Gastrocnemius medialis (tissue), 4 donors: Measurements from ENCODE around the gene OR2V2. TPM values are rescaled to one million over a fixed set of nuclear protein-coding genes. Genes with fewer than 3 reads are reported as not detected.
"Not testable (repeated sequence)": the region's sequence is repeated elsewhere in the genome, so short reads cannot be mapped to it uniquely, and the experiment has no call there.

Experiments
- ATAC-seq, 2 donors: fragments of 150-250 bp; one replicate each; pipeline ENCODE4 v1.9.1; 2016
- DNase-seq, 2 donors: peaks; one replicate each; pipeline ENCODE4 v3.0.0-alpha.2; 2019
- H3K27ac ChIP-seq, 4 donors: fragments of 200-600 bp; sonication (generic); 1 replicate in 1 of 4; 2 replicates in 3 of 4; pipeline ENCODE4 v1.5.1; 2016 to 2018; ENCODE audit warnings: mild to moderate bottlenecking in 2 of 4, moderate library complexity in 1 of 4
- H3K27me3 ChIP-seq, 3 donors: fragments of 200-600 bp; sonication (generic) in 2 of 3; 1 replicate in 1 of 3; 2 replicates in 2 of 3; pipeline versions ENCODE4 v1.5.1 to v1.6.0; 2016 to 2019; ENCODE audit warnings: mild to moderate bottlenecking in 1 of 3, moderate library complexity in 1 of 3
- H3K36me3 ChIP-seq, 2 donors: fragments of 200-600 bp; sonication (generic) in 1 of 2; one replicate each; pipeline ENCODE4 v1.5.1; 2017 to 2018
- H3K4me1 ChIP-seq, 2 donors: fragments of 200-600 bp; sonication (generic) in 1 of 2; one replicate each; pipeline ENCODE4 v1.5.1; 2016 to 2017; ENCODE audit warnings: mild to moderate bottlenecking in 2 of 2
- H3K4me3 ChIP-seq, 4 donors: fragments of 200-600 bp; sonication (generic) in 3 of 4; 1 replicate in 1 of 4; 2 replicates in 3 of 4; pipeline ENCODE4 v1.5.1; 2016 to 2019; ENCODE audit warnings: mild to moderate bottlenecking in 2 of 4
- H3K9me3 ChIP-seq, 3 donors: fragments of 200-600 bp; sonication (generic) in 2 of 3; 1 replicate in 1 of 3; 2 replicates in 2 of 3; pipeline ENCODE4 v1.5.1; 2016 to 2019
- POLR2A ChIP-seq, 2 donors: fragments of 450-650 bp; IDR thresholded peaks; one replicate each; pipeline ENCODE4 v1.6.1; 2017; ENCODE audit warnings: antibody characterized with exemption in 2 of 2, mild to moderate bottlenecking in 2 of 2, moderate library complexity in 2 of 2
- in situ Hi-C, 4 donors: fragments of 200-750 bp; cut with MboI; loops; one replicate each; pipeline versions ENCODE4 v1.15.0 to v1.8.0; 2017; ENCODE audit warnings: low sequenced_read_pairs in 4 of 4
- intact Hi-C: fragments of 100-400 bp; cut with DNase I; formaldehyde crosslinking; loops from one replicate; pipeline ENCODE4 v1.15.1; 2023; ENCODE audit warnings: low total_unique reads
- total RNA-seq, 4 donors: library from RNA; depleted of rRNA; stranded (reverse); fragments of >200 nt; gene quantifications; one replicate each; pipeline versions ENCODE4 v1.1.0 to v1.2.3, GENCODE V29; 2016
- TF ChIP-seq, protein P1 (sequence below), 5 experiments: fragments of 450-650 bp in 3 of 5; fragments of 200-600 bp in 2 of 5; sonication (generic) in 2 of 5; IDR thresholded peaks in 4 of 5; conservative IDR thresholded peaks in 1 of 5; 1 replicate in 4 of 5; 2 replicates in 1 of 5; pipeline ENCODE4 v1.5.1; 2016 to 2019; ENCODE audit warnings: antibody characterized with exemption in 5 of 5, mild to moderate bottlenecking in 3 of 5, moderate library complexity in 3 of 5

Gene OR2V2
- total RNA-seq, 4 donors from 2014 or later = not detected

DNA sequence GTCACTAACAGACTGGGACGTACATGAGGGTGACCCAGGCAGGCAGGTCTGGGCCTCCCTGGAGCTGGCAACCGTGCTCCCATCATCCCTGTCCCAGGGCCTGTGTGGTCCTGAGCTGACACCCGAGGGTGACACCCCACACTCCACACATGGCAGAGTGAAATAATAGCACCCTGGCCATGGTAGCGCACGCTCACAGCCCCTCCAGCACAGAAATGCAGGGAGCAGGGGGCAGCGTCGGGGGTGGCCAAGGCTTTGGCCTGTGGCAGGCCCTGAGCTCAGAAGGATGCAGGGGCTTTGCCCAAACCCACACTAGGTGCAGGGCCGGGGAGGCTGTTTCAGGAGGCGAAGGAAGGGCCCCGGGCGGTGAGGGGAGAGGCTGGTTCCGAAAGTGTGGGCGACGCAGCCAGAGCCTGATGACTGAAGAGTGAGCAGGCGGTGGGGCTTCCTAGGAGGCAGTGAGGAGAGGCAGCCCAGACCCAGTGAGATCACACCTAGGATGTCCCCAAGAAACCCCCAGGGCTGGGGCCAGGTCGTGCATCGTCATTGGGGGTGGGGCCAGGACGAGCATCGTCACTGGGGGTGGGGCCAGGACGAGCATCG, 12.9 kb downstream of the OR2V2 start:
- Histone ChIP-seq H3K4me1 (no peaks in the 10 kb centered on the region), H3K36me3 (no peaks in the 10 kb centered on the region), H3K27ac (peak overlapping the region in 3 of 4 donors; percentile 70 to 72 (median 72)), H3K27me3 (peaks cover 0 to 10% (median 5%) of the 10 kb centered on the region in 3 donors), H3K4me3 (peak overlapping the region in 2 of 4 donors; percentile 31 to 36), H3K9me3 (no peaks in the 10 kb centered on the region)
- ATAC-seq = peak in 1 of 2 donors; percentile 23
- DNase-seq = no peak
- in situ Hi-C loops (no loop called here), intact Hi-C loops (no loop called here)
- no peak for TF ChIP-seq POLR2A (IDR thresholded peaks at IDR 0.05)
- TF ChIP-seq, protein P1, sequence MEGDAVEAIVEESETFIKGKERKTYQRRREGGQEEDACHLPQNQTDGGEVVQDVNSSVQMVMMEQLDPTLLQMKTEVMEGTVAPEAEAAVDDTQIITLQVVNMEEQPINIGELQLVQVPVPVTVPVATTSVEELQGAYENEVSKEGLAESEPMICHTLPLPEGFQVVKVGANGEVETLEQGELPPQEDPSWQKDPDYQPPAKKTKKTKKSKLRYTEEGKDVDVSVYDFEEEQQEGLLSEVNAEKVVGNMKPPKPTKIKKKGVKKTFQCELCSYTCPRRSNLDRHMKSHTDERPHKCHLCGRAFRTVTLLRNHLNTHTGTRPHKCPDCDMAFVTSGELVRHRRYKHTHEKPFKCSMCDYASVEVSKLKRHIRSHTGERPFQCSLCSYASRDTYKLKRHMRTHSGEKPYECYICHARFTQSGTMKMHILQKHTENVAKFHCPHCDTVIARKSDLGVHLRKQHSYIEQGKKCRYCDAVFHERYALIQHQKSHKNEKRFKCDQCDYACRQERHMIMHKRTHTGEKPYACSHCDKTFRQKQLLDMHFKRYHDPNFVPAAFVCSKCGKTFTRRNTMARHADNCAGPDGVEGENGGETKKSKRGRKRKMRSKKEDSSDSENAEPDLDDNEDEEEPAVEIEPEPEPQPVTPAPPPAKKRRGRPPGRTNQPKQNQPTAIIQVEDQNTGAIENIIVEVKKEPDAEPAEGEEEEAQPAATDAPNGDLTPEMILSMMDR (IDR thresholded peaks at IDR 0.05 in 4 of 5, conservative IDR thresholded peaks at IDR 0.05 in 1 of 5) = no peak

DNA sequence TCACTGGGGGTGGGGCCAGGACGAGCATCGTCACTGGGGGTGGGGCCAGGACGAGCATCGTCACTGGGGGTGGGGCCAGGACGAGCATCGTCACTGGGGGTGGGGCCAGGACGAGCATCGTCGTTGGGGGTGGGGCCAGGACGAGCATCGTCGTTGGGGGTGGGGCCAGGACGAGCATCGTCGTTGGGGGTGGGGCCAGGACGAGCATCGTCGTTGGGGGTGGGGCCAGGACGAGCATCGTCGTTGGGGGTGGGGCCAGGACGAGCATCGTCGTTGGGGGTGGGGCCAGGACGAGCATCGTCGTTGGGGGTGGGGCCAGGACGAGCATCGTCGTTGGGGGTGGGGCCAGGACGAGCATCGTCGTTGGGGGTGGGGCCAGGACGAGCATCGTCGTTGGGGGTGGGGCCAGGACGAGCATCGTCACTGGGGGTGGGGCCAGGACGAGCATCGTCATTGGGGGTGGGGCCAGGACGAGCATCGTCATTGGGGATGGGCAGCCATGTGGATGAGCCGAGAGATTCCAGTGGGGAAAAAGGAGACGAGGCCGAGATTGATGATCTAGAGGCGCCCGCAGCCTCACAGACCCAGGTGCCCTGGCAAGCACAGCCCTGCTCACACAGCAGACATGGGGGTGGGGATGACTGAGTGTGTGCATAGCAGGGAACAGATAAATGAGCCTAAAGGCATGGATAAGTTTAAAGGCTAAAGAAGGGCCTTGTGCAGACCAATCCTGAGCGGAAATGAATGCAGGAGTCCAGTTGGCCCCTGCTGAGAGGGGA, 13.6 kb downstream of the OR2V2 start:
- DNase-seq, in situ Hi-C loops, H3K36me3 ChIP-seq, H3K9me3 ChIP-seq, H3K4me1 ChIP-seq: not testable (repeated sequence)
- H3K4me3 ChIP-seq = peak overlapping the region in 1 of 4 donors; percentile 9
- intact Hi-C loops = loop anchor here (1.0 kb wide), 1 partner anchor 27 kb away; no protein-coding TSS in a partner anchor
- H3K27me3 ChIP-seq = peaks cover 0 to 17% (median 12%) of the 10 kb centered on the region in 3 donors
- H3K27ac ChIP-seq = peak overlapping the region in 2 of 4 donors; percentile 31
- ATAC-seq = peak; percentile 26 to 28

DNA sequence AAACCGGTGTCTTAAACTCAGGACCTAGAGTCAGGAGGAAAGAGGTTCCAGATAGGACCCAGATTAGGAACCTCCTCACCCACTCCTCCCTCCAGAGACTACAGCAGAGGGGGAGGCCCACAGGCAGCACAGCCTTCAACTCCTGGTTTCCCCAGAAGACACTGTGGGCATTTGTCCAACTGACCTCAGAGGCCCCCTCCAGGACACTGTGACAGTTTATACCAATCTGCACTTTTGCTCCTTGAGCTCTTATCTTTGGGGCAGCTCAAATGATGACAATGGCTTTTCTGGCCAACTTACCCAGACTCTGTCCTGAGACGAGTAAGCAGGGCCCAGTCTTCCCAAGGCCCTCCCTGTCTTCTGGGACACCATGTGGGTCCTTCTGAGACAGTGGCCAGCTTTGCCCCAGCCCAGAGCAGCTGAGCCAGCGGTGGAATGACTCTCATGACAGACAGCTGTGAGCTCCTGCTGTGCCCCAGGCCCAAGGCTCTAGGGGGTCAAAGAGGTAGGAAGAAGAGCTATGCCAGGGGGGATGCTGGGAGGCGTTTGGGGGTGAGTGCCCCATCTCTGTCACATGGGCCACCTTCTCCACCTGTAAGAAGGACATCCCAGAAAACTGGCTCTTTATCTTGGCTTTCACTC, 14.3 kb downstream of the OR2V2 start:
- TF ChIP-seq, protein P1 (IDR thresholded peaks at IDR 0.05 in 4 of 5, conservative IDR thresholded peaks at IDR 0.05 in 1 of 5) = no peak
- TF ChIP-seq POLR2A (IDR thresholded peaks at IDR 0.05) = no peak
- DNase-seq (no peak), ATAC-seq (no peak)
- Histone ChIP-seq H3K36me3 (no peaks in the 10 kb centered on the region), H3K4me3 (peak overlapping the region in 1 of 4 donors; percentile 9), H3K27me3 (peaks cover 0 to 24% (median 19%) of the 10 kb centered on the region in 3 donors), H3K9me3 (no peaks in the 10 kb centered on the region), H3K27ac (peak overlapping the region in 2 of 4 donors; percentile 31), H3K4me1 (no peaks in the 10 kb centered on the region)
- in situ Hi-C loops = no loop called here
- intact Hi-C loops = loop anchor here (1.0 kb wide), 1 partner anchor 27 kb away; no protein-coding TSS in a partner anchor

DNA sequence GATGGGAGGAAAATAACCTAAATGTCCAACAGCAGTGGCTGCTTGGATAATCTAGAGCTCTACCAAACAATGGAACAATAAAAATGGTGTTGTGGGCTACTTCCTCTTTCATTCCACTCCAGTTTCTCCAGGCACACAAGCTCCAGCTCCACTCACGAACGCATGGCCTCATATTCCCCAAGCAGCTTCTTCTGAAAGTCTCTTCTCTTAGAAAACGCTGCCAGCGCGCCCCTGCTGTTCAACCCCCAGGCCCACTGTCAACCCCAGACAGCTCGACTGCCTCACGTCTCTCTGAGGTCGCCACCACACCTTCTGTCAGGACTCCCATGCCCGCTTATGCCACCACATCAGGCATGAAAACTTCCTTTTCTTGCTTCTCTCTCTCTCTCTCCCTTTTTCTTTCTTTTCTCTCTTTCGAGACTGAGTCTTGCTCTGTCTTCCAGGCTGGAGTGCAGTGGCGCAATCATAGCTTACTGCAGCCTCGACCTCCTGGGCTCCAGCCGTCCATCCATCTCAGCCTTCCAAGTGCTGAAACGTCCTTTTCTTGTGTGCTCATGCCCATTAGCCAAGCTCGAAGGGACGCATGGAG, 16.2 kb downstream of the OR2V2 start:
- TF ChIP-seq, protein P1 (IDR thresholded peaks at IDR 0.05 in 4 of 5, conservative IDR thresholded peaks at IDR 0.05 in 1 of 5) = no peak
- no peak for TF ChIP-seq POLR2A (IDR thresholded peaks at IDR 0.05)
- Histone ChIP-seq H3K27me3 (peaks cover 4 to 41% (median 39%) of the 10 kb centered on the region in 3 donors), H3K4me3 (no peak overlapping the region), H3K4me1 (no peaks in the 10 kb centered on the region), H3K9me3 (no peaks in the 10 kb centered on the region), H3K27ac (no peak overlapping the region), H3K36me3 (no peaks in the 10 kb centered on the region)
- DNase-seq (no peak), ATAC-seq (no peak)
- in situ Hi-C loops (no loop called here), intact Hi-C loops (no loop called here)
